Measurements from ENCODE around the gene SNAP91.

DNA sequence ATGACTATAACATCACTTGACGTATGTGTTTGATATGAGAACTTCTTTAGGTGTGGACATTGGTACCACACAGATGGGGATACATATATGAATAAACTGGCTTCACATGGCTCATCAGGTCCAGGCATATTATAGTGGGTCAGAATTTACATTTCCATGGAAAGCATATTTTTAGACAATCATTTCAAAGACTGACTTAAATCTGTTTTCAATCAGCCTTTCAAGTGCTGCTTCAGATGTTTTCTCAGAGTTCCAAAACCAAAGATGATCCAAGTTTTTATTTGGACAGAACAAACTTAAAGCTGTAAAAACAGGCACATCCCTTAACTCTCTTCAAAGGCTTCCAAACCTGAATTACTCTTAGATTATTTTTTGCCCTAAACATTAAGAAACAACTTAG is 108.4 kb downstream of the SNAP91 start:
- TF ChIP-seq POLR2AphosphoS5 (IDR thresholded peaks at IDR 0.05) (no peak), EP300 (conservative IDR thresholded peaks at IDR 0.05; ENCODE audit: poor library complexity, severe bottlenecking) (no peak), EZH2 (IDR thresholded peaks at IDR 0.05; ENCODE audit: borderline replicate concordance, insufficient read depth, low read length, poor library complexity, severe bottlenecking) (no peak), TAF1 (IDR thresholded peaks at IDR 0.05; ENCODE audit: low read depth) (no peak)
- TF ChIP-seq, protein P1, sequence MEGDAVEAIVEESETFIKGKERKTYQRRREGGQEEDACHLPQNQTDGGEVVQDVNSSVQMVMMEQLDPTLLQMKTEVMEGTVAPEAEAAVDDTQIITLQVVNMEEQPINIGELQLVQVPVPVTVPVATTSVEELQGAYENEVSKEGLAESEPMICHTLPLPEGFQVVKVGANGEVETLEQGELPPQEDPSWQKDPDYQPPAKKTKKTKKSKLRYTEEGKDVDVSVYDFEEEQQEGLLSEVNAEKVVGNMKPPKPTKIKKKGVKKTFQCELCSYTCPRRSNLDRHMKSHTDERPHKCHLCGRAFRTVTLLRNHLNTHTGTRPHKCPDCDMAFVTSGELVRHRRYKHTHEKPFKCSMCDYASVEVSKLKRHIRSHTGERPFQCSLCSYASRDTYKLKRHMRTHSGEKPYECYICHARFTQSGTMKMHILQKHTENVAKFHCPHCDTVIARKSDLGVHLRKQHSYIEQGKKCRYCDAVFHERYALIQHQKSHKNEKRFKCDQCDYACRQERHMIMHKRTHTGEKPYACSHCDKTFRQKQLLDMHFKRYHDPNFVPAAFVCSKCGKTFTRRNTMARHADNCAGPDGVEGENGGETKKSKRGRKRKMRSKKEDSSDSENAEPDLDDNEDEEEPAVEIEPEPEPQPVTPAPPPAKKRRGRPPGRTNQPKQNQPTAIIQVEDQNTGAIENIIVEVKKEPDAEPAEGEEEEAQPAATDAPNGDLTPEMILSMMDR (IDR thresholded peaks at IDR 0.05; ENCODE audit: poor library complexity, severe bottlenecking) = no peak
- TF ChIP-seq, protein P2, sequence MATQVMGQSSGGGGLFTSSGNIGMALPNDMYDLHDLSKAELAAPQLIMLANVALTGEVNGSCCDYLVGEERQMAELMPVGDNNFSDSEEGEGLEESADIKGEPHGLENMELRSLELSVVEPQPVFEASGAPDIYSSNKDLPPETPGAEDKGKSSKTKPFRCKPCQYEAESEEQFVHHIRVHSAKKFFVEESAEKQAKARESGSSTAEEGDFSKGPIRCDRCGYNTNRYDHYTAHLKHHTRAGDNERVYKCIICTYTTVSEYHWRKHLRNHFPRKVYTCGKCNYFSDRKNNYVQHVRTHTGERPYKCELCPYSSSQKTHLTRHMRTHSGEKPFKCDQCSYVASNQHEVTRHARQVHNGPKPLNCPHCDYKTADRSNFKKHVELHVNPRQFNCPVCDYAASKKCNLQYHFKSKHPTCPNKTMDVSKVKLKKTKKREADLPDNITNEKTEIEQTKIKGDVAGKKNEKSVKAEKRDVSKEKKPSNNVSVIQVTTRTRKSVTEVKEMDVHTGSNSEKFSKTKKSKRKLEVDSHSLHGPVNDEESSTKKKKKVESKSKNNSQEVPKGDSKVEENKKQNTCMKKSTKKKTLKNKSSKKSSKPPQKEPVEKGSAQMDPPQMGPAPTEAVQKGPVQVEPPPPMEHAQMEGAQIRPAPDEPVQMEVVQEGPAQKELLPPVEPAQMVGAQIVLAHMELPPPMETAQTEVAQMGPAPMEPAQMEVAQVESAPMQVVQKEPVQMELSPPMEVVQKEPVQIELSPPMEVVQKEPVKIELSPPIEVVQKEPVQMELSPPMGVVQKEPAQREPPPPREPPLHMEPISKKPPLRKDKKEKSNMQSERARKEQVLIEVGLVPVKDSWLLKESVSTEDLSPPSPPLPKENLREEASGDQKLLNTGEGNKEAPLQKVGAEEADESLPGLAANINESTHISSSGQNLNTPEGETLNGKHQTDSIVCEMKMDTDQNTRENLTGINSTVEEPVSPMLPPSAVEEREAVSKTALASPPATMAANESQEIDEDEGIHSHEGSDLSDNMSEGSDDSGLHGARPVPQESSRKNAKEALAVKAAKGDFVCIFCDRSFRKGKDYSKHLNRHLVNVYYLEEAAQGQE (IDR thresholded peaks at IDR 0.05; ENCODE audit: borderline replicate concordance) = no peak
